Measurements from ENCODE around the gene PLK3.
A peak's percentile ranks its signal among the peaks of the same experiment; 100 is the strongest.
"Not testable (repeated sequence)": the region's sequence is repeated elsewhere in the genome, so short reads cannot be mapped to it uniquely, and the experiment has no call there.

The PLK3 gene

DNA sequence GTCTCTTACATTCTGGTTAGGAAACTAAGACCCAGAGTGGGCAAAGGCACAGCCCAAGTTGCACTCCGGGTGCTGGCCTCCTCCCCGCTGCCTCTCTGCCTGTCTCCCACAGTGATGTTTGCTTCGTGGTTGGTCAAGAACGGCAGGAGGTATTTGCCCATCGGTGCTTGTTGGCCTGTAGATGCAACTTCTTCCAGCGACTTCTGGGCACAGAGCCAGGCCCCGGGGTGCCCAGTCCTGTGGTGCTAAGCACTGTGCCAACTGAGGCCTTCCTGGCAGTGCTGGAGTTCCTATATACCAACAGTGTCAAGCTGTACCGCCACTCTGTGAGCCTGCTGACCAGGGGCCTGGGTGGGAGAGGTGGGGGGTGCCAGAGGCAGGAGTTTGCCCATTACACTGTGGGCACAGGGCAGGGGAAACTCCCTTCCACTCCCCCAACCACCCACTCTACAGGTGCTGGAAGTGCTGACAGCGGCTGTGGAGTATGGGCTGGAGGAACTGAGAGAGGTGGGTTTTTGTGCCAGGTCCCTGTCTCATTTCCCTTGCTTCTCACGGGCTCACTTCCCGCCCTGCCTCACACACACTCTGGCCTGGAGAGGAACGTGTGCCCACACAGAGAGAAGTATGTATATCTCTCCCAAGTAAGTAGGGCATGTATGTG is 10.1 kb downstream of the PLK3 start:
- no peak for DNase-seq

DNA sequence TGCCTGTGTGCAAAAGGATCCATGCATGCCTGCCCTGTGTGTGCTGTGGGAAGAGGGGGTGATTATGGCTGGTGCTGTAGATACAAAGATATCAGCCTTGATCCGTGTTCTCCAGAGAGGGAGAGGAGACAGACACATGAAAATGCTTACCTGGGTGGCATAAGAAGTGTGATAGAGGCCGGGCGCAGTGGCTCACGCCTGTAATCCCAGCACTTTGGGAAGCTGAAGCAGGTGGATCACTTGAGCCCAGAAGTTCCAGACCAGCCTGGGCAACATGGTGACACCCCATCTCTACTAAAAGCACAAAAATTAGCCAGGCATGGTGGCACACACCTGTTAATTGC is 10.6 kb downstream of the PLK3 start:
- DNase-seq: not testable (repeated sequence)

DNA sequence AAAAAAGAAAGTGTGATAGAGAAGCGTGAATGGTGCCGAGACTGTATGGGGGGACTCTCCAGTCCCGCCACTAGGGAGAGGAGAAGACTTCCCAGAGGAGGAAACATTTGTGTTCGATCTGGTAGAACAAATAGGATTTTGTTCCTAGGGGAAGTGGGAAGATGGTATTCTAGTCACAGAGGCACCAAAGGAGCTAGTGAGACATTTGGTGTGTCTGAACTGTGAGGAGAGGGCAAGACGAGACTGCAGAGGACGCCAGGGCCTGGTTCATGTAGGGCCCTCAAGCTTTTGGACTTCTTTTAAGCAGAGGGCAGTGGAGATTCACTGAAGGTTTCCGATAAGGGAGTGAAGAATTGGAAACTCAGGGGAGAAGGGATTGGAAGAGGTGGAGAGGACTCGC is 11.1 kb downstream of the PLK3 start:
- DNase-seq: no peak

DNA sequence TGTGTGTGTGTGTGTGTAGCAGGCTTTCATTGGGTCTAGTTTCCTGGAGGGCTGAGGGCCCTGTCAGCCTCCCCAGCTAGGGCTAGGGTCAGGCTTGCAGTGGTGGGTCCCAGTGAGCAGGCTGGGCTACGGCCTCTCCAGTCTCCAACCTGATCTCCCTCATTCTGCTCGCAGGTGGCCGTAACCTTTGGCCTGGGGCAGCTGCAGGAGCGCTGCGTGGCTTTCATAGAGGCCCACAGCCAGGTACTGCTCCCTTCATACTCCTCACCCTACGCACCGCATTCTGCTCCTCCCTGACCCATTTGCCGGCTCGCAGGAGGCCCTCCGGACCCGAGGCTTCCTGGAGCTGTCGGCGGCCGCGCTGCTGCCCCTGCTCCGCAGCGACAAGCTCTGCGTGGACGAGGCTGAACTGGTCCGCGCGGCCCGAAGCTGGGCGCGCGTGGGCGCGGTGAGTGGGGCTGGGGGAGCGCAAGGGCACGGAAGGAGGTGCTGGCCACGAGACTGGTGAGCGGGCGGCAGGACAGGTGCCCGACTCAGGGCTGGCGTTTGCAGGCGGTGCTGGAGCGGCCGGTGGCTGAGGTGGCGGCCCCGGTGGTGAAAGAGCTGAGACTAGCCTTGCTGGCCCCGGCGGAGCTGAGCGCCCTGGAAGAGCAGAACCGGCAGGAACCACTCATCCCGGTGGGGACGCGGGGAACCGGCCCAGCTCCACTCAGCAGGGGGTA is 12.8 kb downstream of the PLK3 start:
- no peak for DNase-seq

DNA sequence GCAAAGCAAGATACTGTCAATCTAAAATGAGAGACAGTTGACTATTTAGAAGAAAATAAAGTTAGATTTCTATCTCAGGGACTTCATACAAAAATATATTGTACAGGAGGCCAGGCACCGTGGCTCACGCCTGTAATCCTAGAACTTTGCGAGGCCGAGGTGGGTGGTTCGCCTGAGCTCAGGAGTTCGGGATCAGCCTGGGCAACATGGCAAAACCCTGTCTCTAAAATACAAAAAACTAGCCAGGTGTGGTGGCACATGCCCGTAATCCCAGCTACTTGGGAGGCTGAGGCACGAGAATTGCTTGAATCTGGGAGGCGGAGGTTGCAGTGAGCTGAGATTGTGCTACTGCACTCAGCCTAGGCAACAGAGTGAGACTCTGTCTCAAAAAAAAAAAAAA is 15.7 kb downstream of the PLK3 start:
- DNase-seq: not testable (repeated sequence)

DNA sequence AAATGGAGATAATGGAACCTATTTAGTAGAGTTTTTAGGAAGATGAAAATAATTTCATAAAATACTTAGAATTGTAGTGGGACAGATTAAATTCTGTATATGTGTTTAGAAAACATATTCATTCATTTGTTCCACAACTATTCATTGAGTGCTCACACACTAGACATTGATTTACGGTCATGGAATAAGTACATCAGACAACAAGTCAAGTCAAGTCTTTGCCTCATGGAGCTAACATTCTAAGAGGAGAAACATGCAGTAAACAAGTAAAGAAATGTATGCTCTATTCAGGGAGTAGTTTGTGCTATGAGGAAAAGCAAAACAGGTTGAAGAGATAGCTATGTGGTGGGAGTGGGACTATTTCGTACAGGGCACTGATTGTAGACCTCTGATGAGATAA is 17.1 kb downstream of the PLK3 start:
- DNase-seq: no peak

DNA sequence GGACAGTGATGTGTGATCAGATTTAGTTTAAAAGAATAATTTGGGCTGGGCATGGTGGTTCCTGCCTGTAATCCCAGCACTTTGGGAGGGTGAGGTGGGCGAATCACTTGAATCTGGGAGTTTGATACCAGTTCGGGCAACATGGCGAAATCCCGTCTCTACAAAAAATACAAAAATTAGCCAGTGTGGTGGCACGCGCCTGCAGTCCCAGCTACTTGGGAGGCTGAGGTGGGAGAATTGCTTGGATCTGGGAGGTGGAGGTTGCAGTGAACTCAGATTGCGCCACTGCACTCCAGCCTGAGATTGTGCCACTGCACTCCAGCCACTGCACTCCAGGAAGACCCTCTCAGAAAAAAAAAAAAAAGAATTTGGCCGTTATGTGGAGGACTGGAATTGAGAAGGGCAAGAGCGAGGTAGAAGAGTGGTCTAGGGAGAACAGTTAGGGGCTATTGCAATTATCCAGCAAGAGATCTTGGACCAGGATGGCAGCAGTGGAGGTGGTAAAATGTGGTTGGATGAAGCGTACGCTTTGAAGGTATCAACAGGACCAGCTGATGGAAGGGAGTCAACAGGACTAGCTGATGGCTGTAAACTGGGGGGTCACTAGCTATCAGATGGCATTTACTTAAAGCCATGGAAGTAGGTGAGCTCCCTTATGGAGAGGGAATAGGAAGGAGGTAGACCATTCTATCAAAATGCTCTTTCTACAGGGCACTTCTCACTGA is 17.8 kb downstream of the PLK3 start:
- DNase-seq: no peak

DNA sequence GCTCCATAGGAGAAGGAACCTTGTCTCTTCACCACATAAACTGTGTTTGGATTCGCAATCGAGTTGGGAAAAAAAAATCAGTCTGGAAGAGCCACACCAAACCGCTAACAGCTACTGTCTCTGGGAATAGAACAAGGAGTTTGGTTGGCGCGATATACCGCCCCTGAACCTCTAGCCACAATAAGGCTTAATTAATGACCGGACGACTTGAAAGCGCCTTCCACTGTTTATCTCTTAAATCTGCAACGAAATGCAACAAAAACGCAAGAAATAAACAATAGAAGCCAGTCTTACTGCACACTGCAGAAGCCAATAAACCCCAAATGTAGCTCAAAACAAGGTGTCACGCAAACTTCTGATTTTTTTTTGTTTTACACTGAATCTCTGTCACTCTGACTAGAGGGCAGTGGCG is 19.0 kb downstream of the PLK3 start:
- no peak for DNase-seq

DNA sequence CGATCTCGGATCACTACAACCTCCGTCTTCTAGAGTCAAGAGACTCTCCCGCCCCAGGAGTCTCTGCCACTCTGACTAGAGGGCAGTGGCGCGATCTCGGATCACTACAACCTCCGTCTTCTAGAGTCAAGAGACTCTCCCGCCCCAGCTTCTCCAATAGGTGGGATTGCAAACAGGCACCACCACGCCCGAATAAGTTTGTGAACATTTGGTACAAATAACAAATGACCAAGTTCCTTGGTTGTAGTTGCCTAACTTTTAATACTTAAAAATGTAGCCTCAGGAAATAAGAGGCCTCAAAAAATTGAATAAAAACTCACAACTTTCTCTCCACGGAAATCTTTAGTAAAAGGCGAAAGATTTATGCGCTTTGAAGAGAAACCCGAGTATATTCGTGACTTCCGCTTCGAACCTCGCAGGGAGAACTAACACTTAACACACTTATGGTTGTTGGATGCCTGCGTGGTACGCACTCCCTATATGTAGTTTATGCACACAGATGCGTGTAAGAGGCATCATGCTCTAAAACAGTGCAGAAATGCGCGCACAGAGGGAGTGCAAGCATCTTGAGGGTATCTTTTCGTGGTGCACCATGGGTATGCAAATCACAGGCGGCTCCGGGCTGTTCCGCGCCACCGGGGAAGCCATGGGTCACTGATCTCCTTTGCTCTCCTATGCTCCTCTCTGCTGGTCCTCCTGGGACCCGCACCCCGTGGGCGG is 19.6 kb downstream of the PLK3 start:
- peak; percentile 96 to 97 for DNase-seq

DNA sequence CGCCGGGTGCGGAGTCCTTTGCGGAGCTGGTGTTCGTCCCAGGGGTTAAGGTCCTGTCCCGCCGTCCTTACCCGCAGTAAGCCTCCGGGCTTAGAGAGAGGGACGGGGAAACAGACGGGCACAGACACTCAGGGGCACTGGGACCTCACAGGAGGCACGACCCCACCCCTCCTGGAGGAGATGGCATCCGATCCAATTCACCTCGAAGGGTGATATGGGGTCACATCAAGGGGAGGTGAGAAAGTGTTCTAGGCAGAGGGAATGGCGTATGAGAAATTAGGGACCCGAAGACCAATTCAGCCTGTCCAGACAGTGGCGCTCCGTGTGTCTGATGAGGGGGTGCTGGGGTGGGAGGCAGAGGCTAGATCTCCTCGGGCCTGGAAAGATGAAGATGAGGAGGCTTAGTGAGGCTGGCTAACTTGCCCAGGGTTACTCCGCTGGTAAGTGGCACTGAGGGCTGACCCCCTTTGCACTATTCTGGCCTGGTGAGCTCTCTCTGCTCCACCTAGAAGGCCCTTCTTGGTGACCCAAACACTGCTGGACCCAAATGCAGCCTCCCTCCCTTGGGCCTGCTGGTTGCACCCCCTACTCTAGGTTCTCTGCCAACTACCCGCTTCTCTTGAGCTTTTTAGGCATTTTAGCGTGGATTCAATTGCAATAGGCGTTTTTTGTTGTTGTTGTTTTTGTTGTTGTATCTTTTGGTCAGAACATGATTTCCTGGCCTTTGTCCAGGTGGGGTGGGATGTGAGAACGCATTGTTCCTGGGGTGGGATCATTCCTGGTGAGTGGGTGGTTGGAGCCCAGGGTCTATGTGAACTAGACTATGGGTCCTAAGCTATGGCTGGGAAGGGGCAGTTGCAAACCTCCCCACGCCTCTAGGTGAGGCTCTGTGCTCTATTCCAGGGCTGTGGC is 20.4 kb downstream of the PLK3 start:
- DNase-seq: no peak

DNA sequence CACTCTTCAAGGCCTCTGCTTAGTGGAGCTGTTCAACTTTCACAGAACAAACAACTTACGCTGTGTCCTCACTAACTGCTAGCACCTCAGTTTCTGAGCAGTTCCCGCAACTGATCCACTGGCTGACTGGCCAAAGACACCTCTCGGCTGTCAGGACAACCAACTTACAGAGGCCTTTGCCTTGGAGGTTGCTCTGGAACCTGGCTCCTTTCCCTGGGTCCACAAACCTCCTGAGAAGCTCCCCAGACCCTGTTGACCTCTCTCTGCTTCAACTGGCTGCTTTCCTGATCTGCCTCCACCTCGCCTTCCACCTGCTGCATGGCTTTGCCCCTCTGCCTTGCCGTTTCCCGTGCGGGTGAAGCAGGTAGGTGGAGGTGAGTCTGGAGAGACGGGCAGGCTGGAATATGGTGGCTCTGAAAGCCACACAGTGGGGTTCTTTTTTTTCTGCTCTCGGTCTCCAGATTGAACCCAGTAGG is 21.1 kb downstream of the PLK3 start:
- DNase-seq: no peak

DNA sequence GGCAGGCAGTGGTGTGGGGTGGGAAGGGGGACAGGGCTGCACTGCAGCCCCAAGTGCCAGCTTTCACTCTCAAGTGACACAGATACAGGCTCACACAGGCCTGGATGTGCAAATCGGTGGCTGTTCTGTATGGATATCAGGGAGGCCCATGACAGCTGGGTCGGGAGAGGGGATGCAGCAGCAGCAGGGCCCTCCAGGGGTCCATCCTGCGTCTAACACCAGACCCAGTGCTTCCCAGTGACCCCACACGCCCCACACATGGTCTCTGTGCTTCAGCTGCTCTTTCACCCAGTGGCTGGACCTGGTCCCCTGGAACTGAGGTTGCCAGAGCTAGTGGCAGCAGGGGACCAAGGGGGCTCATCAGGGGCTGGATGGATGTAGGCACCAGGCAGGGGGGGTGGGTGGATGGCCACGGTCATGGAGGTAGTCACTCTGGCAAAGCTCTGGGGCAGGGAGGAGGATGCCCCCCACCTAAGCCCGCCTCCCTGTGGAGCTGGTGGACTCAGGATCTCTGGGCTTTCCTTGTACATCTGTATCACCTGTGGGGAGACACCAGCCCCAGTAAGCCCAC is 22.0 kb downstream of the PLK3 start:
- DNase-seq: no peak

DNA sequence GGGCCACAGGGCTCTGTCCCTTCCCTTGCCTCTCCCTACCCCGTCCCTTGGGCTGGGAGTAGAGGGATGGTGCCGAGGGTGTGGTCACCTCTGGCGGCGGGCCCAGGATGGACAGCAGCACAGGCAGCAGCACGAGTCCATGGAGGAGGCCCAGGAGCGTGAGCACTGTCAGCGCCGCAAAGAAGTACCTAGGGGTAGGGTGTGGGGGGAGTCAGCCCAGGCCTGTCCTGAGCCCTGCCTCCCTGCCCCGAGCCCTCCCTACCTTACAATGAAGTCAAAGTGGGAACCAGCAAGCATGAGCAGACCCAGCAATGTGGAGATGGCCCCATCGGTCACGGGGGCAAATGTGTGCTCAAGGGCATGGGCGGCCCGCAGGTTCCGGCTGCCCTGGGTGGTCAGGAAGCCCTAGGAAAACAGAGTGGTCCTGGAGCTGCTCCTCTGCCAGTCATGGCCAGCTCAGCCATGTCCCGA is 22.8 kb downstream of the PLK3 start:
- no peak for DNase-seq

DNA sequence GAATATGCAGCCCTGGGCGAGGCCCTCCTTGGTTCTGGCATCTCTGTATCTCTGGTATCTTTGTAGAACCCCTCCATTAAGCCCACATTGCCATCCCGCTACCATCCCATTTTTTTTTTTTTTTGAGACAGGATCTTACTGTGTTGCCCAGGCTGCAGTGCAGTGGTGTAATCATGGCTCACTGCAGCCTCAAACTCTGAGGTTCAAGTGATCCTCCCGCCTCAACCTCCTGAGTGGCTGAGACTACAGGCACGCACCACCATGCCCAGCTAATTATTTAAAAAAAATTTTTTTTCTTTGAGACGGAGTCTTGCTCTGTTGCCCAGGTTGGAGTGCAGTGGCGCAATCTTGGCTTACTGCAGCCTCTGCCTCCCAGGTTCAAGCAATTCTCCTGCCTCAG is 24.2 kb downstream of the PLK3 start:
- DNase-seq: not testable (repeated sequence)

DNA sequence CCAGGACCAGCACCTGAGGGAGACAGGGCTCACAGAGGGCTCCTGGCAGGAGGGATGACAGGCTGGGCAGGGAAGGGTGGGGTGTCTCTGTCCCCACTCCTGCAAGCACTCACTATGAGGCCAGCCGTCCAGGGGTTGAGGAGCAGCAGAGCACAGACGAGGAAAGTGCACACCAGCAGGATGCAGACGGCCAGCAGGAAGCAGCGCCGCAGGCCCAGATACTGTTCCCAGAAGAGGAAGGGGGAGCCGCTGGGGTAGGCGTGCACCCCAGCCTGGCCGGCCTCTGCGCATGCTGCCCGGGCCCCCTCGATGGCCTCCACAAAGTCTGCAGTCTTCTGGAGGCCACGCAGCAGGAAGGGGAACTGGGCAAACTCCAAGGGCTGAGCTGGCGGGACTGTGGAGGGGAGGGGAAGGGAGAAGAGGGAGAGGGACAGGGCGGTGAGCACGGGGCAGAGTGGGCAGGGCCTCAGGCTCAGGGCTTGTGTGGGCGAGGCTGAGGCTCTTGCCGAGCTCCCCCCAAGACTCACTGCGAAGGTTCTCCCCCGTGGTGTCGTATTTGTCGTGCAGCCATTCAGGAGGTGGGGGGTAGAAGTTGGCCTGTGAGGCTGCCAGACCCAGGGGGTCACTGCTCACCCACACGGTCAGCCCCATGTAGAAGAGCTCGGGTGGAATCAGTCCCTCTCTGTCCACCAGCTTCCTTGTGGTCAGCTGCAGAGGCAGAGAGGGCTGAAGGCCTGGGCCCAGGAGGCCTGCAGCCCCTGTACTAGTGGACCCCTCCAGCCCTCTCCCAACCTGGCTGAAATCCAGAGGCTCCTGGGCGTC is 26.4 kb downstream of the PLK3 start:
- DNase-seq: no peak

DNA sequence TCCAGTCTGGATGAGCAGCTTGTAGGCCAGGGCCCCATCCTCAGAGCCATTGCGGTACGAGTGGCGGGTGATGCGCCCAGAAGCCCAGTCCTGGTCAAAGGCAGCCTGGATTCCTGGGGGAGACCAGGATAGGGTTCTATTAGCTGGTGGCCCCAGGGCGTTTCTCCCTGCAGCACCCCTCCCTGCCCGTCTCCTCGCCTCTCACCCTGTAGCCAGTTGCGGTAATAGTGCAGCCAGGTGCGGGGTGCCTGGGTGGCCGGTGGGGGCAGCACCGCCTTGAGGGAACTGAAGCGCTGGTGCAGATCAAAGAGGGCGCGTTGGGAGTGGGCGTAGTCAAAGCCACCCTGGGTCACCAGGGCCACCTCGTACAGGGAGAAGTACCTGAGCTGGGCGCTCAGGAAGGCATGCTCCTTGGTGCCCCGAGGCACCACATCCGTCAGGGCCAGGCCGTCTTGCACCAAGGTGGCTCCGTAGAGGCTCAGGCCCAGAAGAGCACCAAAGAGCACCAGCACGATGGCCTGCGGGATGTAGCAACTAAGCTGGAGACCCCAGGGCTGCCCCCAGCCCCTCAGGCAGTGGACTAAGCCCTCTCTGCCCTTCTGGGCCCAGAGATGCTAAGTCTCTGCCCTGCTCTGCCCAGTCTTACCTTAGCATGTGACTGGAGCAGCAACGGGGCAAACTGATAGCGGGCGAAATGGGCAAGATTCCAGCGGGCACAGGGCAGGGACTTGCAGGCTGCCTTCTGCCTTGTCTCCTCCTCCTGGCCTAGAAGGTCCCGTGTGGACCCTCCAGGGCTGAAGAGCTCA is 27.2 kb downstream of the PLK3 start:
- no peak for DNase-seq

DNA sequence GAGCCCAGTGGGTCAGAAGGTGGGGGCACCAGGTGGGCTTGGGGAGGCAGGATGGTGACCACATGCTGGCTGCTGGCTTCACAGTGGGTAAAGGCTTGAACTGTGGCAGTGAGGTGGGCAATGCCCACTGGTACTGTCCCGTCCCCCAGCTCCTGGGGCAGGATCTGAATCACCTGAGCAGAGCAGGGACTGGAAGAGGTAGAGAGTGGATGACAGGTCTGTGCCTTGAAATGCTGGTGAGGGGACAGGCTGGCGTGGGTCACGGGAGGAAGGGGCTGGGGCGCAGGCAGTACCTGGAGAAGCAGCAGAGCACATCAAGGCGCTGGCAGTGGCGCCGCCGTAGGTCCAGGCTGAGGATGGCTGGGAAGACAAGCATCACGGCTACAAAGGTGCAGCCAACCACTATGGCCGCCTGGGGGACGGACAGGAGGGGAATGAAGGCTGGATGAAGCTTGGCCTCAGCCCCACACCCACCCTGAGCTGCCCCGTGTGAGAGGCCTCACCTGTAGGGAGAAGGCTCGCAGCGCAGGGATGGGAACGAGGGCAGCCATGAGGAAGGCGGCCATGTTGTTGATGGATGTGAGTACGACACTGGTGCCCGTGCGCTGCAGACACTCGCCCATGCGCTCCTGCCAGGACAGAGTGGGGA is 27.9 kb downstream of the PLK3 start:
- no peak for DNase-seq

DNA sequence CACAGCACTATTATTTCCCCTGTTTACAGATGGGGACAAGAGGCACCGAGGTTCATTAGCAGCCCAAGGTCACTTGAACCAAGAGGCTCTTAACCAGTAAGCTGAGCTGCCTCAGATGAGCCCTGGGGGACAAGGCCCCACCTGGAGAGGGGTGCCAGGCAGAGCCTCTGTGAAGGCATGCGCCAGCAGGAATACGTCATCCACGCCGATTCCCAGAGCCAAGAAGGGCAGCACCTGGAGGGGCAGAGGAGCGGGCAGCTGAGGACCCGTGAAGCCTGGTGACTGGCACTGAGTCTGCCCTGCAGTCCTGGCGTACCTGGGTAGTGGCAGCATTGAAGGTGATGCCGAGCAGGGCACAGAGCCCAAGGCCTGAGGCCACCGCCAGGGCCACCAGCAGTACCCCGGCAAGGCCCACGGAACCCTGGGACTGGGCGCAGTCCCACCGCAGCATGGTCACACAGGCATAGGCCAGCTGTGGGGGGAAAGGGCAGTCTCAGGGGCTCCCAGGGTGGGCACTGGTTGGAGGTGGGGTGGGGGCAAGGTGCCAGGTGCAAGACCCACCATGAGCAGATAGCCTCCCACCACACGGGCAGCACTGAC is 28.8 kb downstream of the PLK3 start:
- DNase-seq: no peak

Data from SHP77 (cell line).